ENCODE data around the gene MCC. TPM values are rescaled to one million over a fixed set of nuclear protein-coding genes. Genes with fewer than 3 reads are reported as not detected.

MCC gene
- polyA plus RNA-seq, 1 donor (not counting 4 experiments of a cell fraction or from before 2014, with no cell fraction given), result 24.6 TPM

- Histone ChIP-seq H2AFZ (ENCODE audit: control insufficient read depth, low read length) (no peak overlapping the region), H3K9me3 (ENCODE audit: control insufficient read depth, low read depth, low read length) (no peaks in the 10 kb centered on the region), H4K20me1 (ENCODE audit: control insufficient read depth, extremely low read depth, insufficient read depth, low read length) (no peaks in the 10 kb centered on the region), H3K4me1 (ENCODE audit: control insufficient read depth, extremely low read depth, insufficient read depth, low read length) (peaks cover 15% of the 10 kb centered on the region), H3K4me2 (ENCODE audit: control insufficient read depth, extremely low read depth, insufficient read depth, low read depth, low read length) (no peak overlapping the region), H3K36me3 (ENCODE audit: control insufficient read depth in 2 of 2, extremely low read depth in 1 of 2, insufficient read depth in 2 of 2, low read length in 2 of 2) (peaks cover 9 to 22% of the 10 kb centered on the region in 2 experiments), H3K4me3 (ENCODE audit: control insufficient read depth in 2 of 3, extremely low read depth in 1 of 3, insufficient read depth in 2 of 3, low read depth in 1 of 3, low read length in 3 of 3) (no peak overlapping the region), H3K27ac (ENCODE audit: control insufficient read depth, insufficient read depth, low read length) (no peak overlapping the region), H3K9me1 (ENCODE audit: control insufficient read depth, extremely low read depth, insufficient read depth, low read length) (no peaks in the 10 kb centered on the region), H3K79me2 (ENCODE audit: control insufficient read depth, insufficient read depth, low read length) (no peaks in the 10 kb centered on the region), H3K9ac (ENCODE audit: control insufficient read depth, extremely low read depth, insufficient read depth, low read length) (no peak overlapping the region), H3K27me3 (ENCODE audit: control insufficient read depth, extremely low read depth, insufficient read depth, low read length) (no peaks in the 10 kb centered on the region)
- FAIRE-seq, result peak; percentile 61
- no peak for TF ChIP-seq EZH2 (IDR thresholded peaks at IDR 0.05; ENCODE audit: low read length)
- no peak for TF ChIP-seq CTCF (optimal IDR thresholded peaks at IDR 0.05 in 1 of 3, IDR thresholded peaks at IDR 0.05 in 1 of 3, conservative IDR thresholded peaks at IDR 0.05 in 1 of 3; ENCODE audit: extremely low read depth in 1 of 3, insufficient read depth in 2 of 3, low read length in 3 of 3)
- dilution Hi-C loops (cut with MboI; ENCODE audit: extremely low pct_ligation_motif_present, low sequenced_read_pairs), result no loop called here
- no peak for DNase-seq (ENCODE audit: low read depth, low spot score)
Observed at GRCh38 chr5:113005454-113005853, 482.8 kb downstream of the MCC start.

- no peak overlapping the region for H3K27ac ChIP-seq (ENCODE audit: control insufficient read depth, insufficient read depth, low read length)
- no peak overlapping the region for H2AFZ ChIP-seq (ENCODE audit: control insufficient read depth, low read length)
- peaks cover 8% of the 10 kb centered on the region for H3K79me2 ChIP-seq (ENCODE audit: control insufficient read depth, insufficient read depth, low read length)
- FAIRE-seq (no peak), DNase-seq (ENCODE audit: low read depth, low spot score) (no peak)
- no peaks in the 10 kb centered on the region for H3K9me3 ChIP-seq (ENCODE audit: control insufficient read depth, low read depth, low read length)
- no peak overlapping the region for H3K4me2 ChIP-seq (ENCODE audit: control insufficient read depth, extremely low read depth, insufficient read depth, low read depth, low read length)
- H3K9me1 ChIP-seq (ENCODE audit: control insufficient read depth, extremely low read depth, insufficient read depth, low read length), result no peaks in the 10 kb centered on the region
- no peak for TF ChIP-seq EZH2 (IDR thresholded peaks at IDR 0.05; ENCODE audit: low read length)
- no peak for TF ChIP-seq CTCF (optimal IDR thresholded peaks at IDR 0.05 in 1 of 3, IDR thresholded peaks at IDR 0.05 in 1 of 3, conservative IDR thresholded peaks at IDR 0.05 in 1 of 3; ENCODE audit: extremely low read depth in 1 of 3, insufficient read depth in 2 of 3, low read length in 3 of 3)
- peaks cover 7 to 16% of the 10 kb centered on the region in 2 experiments for H3K36me3 ChIP-seq (ENCODE audit: control insufficient read depth in 2 of 2, extremely low read depth in 1 of 2, insufficient read depth in 2 of 2, low read length in 2 of 2)
- H3K4me1 ChIP-seq (ENCODE audit: control insufficient read depth, extremely low read depth, insufficient read depth, low read length), result peaks cover 23% of the 10 kb centered on the region
- H3K27me3 ChIP-seq (ENCODE audit: control insufficient read depth, extremely low read depth, insufficient read depth, low read length), result no peaks in the 10 kb centered on the region
- H3K9ac ChIP-seq (ENCODE audit: control insufficient read depth, extremely low read depth, insufficient read depth, low read length), result no peak overlapping the region
- dilution Hi-C loops (cut with MboI; ENCODE audit: extremely low pct_ligation_motif_present, low sequenced_read_pairs), result no loop called here
- H3K4me3 ChIP-seq (ENCODE audit: control insufficient read depth in 2 of 3, extremely low read depth in 1 of 3, insufficient read depth in 2 of 3, low read depth in 1 of 3, low read length in 3 of 3), result no peak overlapping the region
- no peaks in the 10 kb centered on the region for H4K20me1 ChIP-seq (ENCODE audit: control insufficient read depth, extremely low read depth, insufficient read depth, low read length)
Observed at GRCh38 chr5:113003763-113004162, 484.5 kb downstream of the MCC start.
